Hippocampal formation (tissue), 2 donors: ENCODE results near the gene DNAH17.

ENCODE experiments used
- DNase-seq, 2 donors: peaks; one replicate each; lab custom pipeline; 2025; lab: John Stamatoyannopoulos, UW

Gene DNAH17

GRCh38 chr17:78392295-78392694 is 184.9 kb downstream of the DNAH17 start:
- no peak for DNase-seq

GRCh38 chr17:78391843-78392242 is 185.4 kb downstream of the DNAH17 start:
- DNase-seq, result no peak

GRCh38 chr17:78391051-78391431 is 186.2 kb downstream of the DNAH17 start:
- DNase-seq, result no peak

GRCh38 chr17:78390241-78391050 is 186.8 kb downstream of the DNAH17 start:
- DNase-seq, result no peak

GRCh38 chr17:78387977-78388941 is 188.9 kb downstream of the DNAH17 start:
- peak in 1 of 2 donors; percentile 30 for DNase-seq

GRCh38 chr17:78384479-78385175 is 192.6 kb downstream of the DNAH17 start:
- no peak for DNase-seq

GRCh38 chr17:78383725-78384471 is 193.3 kb downstream of the DNAH17 start:
- DNase-seq, result no peak

GRCh38 chr17:78381601-78382232 is 195.5 kb downstream of the DNAH17 start:
- no peak for DNase-seq

GRCh38 chr17:78380370-78380769 is 196.8 kb downstream of the DNAH17 start:
- no peak for DNase-seq

GRCh38 chr17:78379131-78379491 is 198.1 kb downstream of the DNAH17 start:
- DNase-seq, result no peak

GRCh38 chr17:78378225-78379130 is 198.7 kb downstream of the DNAH17 start, which contains the start of gene PGS1:
Gene PGS1 (plus strand): TSS chr17:78378649. CDS start chr17:78378666, 17 bp downstream.
- DNase-seq, result peak; percentile 54 to 78

GRCh38 chr17:78377858-78378224 is 199.4 kb downstream of the DNAH17 start:
- no peak for DNase-seq

- DNase-seq, result no peak
Observed at GRCh38 chr17:78376161-78376560, 201.0 kb downstream of the DNAH17 start.

GRCh38 chr17:78375401-78376151 is 201.6 kb downstream of the DNAH17 start:
- no peak for DNase-seq

GRCh38 chr17:78374631-78375274 is 202.4 kb downstream of the DNAH17 start:
- no peak for DNase-seq

GRCh38 chr17:78374189-78374588 is 203.0 kb downstream of the DNAH17 start:
- DNase-seq, result no peak
